ENCODE measurements around the gene RXFP1. TPM values are rescaled to one million over a fixed set of nuclear protein-coding genes. Genes with fewer than 3 reads are reported as not detected.

RXFP1 gene
- total RNA-seq, 2 donors from 2014 or later, result 7.8 to 9.3 TPM

DNA sequence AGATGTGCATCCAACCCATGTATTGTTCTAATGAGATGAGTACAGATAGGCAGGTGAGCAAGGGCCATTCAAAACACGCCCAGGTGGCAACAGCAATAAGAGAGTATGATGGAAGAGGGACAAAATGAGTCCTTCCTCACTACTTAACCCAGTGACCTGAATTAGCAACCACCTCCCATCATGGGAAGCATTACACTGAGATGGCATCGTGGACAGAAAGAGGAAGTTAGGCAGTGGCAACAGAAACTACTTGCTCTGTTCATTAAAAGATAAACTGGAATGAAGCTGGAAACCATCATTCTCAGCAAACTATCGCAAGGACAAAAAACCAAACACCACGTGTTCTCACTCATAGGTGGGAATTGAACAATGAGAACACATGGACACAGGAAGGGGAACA lies 17.2 kb downstream of the RXFP1 start:
- intact Hi-C loops (cut with DNase I), result no loop called here
- no peak for DNase-seq (ENCODE audit: low spot score)

DNA sequence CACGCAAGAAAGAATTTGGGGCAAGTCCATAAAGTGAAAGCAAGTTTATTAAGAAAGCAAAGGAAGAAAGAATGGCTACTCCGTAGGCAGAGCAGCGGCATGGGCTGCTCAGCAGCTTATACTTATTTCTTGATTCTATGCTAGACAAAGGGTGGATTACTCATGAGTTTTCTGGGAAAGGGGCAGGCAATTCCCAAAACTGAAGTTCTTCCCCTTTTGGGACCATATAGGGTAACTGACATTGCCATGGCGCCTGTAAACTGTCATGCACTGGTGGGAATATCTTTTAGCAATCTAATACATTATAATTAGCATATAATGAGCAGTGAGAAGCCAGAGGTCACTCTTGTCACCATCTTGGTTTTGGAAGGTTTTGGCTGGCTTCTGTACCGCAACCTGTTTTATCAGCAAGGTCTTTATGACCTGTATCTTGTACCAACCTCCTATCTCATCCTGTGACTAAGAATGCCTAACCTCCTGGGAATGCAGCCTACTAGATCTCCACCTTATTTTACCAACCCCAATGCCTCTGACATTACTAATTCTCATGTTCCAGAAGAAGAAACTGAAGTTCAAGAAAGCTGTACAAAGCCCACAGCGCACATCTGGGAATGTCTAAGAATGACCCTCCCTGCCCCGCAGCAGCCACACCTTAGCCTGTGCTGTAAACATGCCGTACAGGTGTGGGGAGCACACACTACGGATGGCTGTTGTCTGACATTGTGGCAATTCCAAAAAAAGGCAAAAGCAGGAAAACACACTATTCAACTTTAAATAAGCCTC lies 18.6 kb downstream of the RXFP1 start:
- no peak for DNase-seq (ENCODE audit: low spot score)
- intact Hi-C loops (cut with DNase I), result no loop called here

DNA sequence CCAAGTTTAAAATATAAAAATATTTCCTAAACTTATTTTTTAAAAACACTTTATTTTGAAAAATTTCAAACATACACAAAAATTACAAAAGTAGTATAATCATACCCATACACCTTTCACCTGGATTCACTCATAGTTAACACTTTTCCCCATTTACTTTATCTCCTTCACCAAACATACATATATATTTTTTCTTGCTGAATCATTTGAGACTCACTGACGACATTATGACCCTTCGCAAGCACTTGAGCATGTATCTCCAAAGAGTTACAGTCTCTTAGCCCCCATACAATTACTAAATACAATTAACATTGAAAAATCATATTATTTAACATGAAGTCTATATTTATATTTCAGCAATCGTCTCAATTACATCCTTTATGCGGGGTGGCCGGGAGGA lies 19.8 kb downstream of the RXFP1 start:
- DNase-seq (ENCODE audit: low spot score), result no peak
- intact Hi-C loops (cut with DNase I), result no loop called here

DNA sequence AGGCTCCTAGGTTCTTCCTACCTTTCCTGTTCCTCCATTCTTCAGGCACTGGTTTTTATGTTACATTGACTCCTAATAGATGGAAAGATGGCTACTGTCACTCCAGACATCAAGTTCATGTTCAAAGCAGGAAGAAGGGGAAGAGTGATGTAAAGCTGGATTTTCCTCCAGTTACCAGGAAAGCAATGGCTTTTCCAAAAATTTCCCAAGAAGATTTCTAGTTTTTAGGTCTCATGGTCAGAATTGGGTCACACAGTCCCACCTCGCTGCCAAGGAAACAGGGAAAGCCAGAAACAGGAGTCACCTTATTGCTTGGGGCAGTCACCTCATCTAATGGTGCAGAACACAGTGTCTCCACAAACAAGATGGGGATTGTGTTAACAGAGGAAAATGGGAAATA lies 21.5 kb downstream of the RXFP1 start:
- DNase-seq (ENCODE audit: low spot score), result no peak
- intact Hi-C loops (cut with DNase I), result no loop called here

DNA sequence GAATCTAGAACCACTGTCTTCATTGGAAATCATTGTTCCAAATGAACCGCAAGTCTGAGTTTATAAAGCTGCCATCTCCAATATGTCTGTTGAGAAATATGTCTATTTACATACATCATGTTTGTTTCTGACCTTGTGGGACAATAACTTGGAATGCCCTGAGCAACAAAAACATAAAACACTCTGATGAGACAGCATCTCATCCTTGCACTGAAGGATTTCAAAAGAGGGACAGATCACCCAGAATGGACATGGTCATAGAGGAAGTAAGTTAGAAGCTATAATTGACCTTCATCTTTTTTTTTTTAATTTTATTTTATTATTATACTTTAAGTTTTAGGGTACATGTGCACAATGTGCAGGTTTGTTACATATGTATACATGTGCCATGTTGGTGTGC lies 22.5 kb downstream of the RXFP1 start:
- no peak for DNase-seq (ENCODE audit: low spot score)

DNA sequence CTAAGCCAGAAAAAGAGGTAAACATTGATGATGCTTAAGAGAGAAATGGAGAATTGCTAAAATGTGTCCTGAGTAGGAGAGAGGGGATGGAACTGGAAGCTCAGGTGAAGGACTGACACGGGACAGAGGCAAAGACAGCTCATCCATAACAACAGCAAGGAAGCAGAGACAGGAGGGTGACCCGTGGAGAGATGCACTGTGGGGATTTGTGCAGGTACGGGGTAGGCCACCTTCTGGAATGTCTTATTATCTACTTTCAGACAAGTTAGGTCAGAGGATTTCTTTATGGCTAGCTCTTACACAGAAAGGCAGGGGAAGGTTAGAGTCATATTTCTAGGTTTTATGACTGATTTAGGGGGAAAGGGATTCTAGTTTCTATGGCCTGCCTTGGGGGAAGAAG lies 31.7 kb downstream of the RXFP1 start:
- no peak for DNase-seq (ENCODE audit: low spot score)
- intact Hi-C loops (cut with DNase I), result no loop called here

More for the DNA sequence above, 22.5 kb downstream of the RXFP1 start:
- intact Hi-C loops (cut with DNase I), result no loop called here

DNA sequence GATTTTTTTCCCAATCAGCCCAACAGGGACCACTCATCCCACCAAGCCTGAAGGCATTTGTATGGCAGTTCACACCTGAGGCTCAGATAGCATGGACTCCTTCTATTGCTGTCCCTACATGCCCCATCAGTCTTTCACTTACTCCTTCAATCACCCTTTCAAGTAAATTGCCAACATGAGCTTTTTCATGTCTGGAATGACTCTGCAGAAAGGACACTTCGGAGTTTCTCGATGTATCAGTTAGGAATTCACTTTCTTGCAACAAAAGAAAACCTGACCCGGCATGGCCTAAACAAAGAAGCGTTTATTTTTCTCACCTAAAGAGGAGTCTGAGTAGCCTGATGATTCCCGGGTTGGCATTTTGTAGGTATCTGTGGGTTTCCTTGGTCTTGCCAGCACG lies 38.6 kb downstream of the RXFP1 start:
- intact Hi-C loops (cut with DNase I), result no loop called here

DNA sequence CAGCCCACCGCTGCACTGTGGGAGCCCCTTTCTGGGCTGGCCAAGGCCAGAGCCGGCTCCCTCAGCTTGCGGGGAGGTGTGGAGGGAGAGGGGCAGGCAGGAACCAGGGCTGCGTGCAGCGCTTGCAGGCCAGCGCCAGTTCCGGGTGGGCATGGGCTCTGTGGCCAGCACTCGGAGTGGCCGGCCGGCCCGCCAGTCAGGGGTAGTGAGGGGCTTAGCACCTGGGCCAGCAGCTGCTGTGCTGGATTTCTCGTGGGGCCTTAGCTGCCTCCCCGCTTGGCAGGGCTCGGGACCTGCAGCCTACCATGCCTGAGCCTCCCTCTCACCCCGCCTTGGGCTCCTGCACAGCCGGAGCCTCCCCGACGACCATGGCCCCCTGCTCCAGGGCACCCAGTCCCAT lies 45.2 kb downstream of the RXFP1 start:
- no peak for DNase-seq (ENCODE audit: low spot score)
- intact Hi-C loops (cut with DNase I), result no loop called here

More for the DNA sequence above, 38.6 kb downstream of the RXFP1 start:
- DNase-seq (ENCODE audit: low spot score), result no peak

DNA sequence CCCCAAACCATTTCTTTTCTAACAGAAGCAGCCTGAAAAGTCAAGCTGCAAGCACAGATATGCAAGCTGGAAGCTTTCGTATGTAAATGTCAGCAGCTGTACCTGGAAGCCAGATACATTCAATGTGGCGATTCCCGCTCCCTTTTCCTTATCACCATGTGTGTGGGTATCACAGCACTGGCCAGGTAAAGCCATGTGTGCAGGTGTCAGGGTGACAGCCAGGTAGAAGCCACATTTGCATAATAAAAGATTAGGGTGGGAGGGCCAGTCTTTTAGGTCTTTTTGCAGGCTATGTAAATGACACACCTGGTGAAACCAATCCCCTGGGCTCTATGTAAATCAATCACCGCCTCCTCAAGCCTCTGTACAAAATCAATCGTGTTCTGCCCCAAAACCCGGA lies 50.1 kb downstream of the RXFP1 start:
- intact Hi-C loops (cut with DNase I), result no loop called here

DNA sequence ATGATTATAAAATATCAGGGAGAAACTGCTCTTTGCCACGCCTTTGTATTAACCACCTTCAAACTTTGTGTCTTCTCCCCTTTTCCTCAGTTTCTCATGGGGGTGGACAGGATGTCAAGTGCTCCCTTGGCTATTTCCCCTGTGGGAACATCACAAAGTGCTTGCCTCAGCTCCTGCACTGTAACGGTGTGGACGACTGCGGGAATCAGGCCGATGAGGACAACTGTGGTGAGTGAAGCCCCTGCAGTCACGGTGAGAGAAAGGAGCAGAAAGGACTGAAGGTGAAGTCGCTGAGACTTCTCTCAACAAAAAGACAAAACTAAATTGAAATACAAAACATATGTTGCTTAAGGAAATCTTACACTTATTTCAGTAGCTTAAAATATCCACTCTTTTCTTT lies 50.9 kb downstream of the RXFP1 start:
- no peak for DNase-seq (ENCODE audit: low spot score)
- intact Hi-C loops (cut with DNase I), result no loop called here

More for the DNA sequence above, 50.1 kb downstream of the RXFP1 start:
- DNase-seq (ENCODE audit: low spot score), result no peak

DNA sequence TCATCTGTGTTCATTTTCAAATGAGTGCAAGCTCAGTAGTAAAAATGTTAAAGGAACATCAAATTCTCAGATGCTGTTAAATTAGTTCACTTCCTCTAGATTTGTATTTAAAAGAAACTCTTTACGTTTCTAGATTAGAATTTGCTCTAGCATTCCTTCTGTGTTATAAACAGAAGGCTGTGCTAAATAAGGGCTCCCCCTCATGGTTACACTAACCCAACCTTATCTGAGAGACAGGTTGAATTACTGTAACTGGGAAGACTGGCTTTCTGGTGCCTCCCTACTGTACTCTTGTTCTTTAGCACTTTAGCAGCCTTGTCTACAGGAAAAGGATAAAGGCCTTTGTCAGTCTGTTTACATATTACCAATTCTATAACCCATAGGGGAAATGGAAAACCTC lies 56.8 kb downstream of the RXFP1 start:
- intact Hi-C loops (cut with DNase I), result no loop called here
- DNase-seq (ENCODE audit: low spot score), result no peak

DNA sequence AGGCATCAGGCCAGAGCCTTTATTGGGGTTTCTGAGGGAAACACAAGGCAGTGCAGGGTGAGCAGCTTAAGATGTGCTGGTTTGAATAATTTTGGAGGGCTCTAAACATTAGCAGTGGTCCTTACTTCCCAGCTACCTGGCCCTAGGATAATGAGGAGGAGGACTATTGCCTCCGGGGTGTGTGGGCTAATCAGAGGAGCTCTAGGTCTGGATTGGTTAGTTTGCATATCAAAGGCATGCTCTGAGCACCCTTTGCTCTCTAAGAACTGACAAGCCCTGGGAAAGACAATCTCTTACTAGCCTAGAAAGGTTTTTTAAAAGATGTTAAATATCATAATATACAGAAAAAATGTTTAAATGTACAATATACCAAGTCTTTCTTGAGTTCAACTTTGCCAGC lies 58.4 kb downstream of the RXFP1 start:
- DNase-seq (ENCODE audit: low spot score), result no peak
- intact Hi-C loops (cut with DNase I), result no loop called here

DNA sequence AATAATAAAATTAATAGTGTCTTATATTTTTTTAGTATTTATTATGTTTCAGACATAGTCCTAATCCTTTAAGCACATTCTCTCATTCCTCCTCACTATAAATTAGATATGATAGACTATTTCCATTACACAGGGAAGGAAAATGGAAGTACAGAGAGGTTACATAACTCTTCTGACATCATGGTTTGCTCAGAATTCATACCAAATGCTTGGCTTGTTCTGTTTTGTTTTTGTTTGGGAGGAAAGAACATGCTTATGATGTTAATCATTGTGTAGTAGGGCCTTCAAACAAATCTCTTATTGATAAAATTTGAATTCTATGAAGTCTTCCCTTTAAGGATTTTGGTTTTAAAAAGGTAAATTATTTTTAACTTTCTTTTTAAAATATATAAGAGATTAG lies 59.5 kb downstream of the RXFP1 start:
- no peak for DNase-seq (ENCODE audit: low spot score)
- intact Hi-C loops (cut with DNase I), result no loop called here

DNA sequence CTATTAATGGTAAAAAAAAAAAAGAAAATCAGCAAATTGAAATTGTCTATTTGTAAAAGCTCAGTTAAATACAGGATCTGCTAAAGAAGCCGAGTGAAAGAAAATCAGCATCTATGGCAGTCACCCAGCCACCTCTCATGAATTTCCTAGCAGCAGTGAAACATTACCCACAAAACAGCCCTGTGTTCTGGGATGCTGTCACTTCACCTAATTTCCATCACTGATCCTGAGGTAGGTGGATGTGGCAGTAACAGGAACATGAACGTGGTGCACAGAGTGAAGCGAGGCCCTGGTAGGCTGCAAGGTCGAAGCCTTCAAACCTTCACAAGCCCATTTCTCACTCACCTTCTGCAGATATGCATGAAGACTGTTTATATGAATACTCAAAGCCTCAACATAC lies 65.2 kb downstream of the RXFP1 start:
- DNase-seq (ENCODE audit: low spot score), result no peak
- intact Hi-C loops (cut with DNase I), result no loop called here

DNA sequence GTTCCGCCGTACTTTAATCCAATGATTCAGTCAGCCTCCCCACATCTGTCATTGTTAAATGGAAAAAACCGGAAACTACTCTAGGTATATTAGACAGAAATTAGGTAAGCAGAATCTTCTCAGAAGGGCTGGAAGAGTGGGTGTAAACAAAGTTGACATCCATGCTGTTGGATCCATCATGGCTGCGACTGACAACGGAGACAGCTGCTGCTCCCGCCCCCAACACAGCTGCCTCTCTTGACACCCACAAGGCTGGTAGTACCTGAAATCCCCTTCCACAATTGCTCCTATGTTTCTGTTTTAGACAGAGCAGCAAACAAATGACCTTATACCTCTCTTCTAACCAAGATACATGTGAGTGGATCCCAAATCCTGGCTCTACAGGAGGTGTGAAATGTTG lies 66.6 kb downstream of the RXFP1 start:
- no peak for DNase-seq (ENCODE audit: low spot score)
- intact Hi-C loops (cut with DNase I), result no loop called here

DNA sequence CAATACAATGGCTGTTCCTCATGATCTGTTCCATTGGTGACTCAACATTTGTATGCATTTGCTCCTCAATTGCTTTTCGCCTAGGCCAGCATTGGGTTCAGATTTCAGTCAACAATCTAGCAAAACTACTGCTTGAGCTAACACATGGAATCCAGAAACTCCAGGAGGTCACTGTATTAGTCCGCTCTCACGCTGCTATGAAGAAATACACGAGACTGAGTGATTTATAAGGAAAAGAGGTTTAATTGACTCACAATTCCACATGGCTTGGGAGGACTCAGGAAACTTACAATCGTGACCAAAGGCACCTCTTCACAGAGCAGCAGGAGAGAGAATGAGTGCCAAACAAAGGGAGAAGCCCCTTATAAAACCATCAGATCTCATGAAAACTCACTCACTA lies 67.1 kb downstream of the RXFP1 start:
- no peak for DNase-seq (ENCODE audit: low spot score)
- intact Hi-C loops (cut with DNase I), result no loop called here

DNA sequence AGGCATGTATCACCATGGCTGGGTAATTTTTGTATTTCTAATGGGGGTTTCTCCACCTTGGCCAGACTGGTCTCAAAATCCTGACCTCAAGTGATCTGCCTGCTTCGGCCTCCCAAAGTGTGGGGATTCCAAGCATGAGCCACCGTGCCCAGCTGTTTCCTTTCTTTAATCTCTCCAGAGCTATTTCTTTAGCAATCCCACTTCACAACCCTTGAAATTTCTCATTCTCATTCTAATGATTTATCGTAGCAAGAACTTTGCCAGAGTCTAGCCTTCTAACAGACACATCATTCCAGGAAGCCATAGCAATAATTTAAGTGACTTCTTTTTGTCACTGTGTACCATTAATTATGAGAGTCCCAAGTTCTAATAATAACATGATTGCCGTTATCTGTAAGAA lies 68.6 kb downstream of the RXFP1 start:
- intact Hi-C loops (cut with DNase I), result no loop called here
- no peak for DNase-seq (ENCODE audit: low spot score)

DNA sequence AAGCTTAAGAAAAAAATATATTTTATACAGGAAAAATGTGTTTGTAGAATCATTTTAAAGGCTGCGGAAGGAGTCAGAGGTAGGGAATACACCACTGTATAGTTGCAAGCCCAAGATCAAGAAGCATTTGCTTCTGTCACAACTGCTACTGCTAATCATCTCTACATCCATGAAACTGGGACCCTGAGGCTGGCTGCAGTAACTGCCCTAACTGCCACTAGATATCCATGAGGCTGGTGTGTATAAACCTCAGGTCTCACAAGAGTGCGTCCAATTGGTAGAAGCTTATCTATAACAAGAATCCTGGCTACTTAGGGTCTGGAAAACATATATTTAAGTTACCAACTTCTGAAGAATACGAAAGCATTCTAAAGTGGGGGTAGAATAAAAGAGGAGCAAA lies 69.1 kb downstream of the RXFP1 start:
- intact Hi-C loops (cut with DNase I), result no loop called here
- DNase-seq (ENCODE audit: low spot score), result no peak

DNA sequence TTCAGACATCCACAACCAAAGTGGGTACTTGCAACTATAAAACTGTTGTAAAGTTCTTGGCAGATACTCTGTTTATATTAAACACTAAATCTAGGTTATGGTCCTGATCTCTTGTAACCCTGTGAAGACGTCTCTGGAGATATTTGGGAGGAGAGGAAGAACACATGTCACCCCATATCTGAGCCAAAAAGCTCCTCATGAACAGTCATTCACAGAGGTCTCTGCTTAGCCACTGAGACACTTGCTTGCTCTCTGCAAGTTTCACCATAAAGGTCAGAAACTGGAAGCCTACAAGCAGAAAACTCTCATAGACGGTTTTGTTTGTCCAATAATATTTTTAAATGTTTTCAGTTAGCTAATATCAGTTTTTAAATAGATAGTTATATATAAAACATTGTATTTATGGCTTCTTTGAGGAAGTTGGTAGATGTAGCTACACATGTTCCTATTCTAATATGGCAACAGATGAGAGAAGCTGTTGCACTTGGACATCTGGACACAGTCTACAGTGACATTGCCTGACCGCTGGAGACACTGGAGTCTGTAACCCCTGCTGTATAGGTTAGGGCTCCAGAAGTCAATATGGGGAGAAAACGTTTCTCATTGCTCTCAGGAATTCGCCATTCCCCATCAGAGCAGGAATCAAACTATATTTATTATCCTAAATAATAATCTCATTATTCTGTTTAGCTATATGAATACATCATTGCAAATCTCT lies 76.4 kb downstream of the RXFP1 start:
- intact Hi-C loops (cut with DNase I), result no loop called here
- no peak for DNase-seq (ENCODE audit: low spot score)

DNA sequence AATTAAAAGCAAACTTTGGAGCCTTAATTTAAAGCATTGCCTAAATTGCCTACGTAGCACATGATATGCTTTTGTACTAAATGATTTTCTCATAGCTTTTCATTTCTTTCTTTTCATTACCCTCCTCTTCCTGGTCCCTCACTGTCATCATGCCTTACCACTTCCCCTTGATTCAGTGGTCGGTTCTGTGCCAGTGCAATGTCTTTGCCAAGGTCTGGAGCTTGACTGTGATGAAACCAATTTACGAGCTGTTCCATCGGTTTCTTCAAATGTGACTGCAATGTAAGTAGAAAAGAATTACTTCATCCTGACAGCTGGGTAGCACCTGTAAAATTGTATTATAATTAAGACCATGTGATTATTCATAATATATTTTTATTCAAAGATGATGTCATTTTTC lies 77.5 kb downstream of the RXFP1 start:
- no peak for DNase-seq (ENCODE audit: low spot score)
- intact Hi-C loops (cut with DNase I), result no loop called here
